ENCODE data around the gene MISP3.

MISP3 gene

DNA sequence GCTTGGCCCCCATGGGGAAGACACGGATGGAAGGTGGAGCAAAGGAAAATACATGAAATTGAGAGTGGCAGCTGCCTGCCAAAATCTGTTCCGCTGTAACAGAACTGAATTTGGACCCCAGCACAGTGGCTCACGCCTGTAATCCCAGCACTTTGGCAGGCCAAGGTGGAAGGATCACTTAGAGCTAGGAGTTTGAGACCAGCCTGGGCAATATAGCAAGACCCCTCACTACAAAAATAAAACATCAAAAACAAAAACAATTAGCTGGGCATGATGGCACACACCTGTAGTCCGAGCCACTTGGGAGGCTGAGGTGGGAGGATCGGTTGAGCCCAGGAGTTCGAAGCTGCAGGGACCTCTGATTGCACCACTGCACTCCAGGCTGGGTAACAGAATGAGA, 20.1 kb upstream of the MISP3 start:
- TF ChIP-seq, protein P1, sequence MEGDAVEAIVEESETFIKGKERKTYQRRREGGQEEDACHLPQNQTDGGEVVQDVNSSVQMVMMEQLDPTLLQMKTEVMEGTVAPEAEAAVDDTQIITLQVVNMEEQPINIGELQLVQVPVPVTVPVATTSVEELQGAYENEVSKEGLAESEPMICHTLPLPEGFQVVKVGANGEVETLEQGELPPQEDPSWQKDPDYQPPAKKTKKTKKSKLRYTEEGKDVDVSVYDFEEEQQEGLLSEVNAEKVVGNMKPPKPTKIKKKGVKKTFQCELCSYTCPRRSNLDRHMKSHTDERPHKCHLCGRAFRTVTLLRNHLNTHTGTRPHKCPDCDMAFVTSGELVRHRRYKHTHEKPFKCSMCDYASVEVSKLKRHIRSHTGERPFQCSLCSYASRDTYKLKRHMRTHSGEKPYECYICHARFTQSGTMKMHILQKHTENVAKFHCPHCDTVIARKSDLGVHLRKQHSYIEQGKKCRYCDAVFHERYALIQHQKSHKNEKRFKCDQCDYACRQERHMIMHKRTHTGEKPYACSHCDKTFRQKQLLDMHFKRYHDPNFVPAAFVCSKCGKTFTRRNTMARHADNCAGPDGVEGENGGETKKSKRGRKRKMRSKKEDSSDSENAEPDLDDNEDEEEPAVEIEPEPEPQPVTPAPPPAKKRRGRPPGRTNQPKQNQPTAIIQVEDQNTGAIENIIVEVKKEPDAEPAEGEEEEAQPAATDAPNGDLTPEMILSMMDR (conservative IDR thresholded peaks at IDR 0.05; ENCODE audit: low read depth, low read length): no peak
- Histone ChIP-seq H2AFZ (ENCODE audit: low read depth) (no peak overlapping the region), H3K79me2 (ENCODE audit: insufficient read depth, low read depth) (no peaks in the 10 kb centered on the region), H3K27ac (no peak overlapping the region), H4K20me1 (ENCODE audit: insufficient read depth) (no peaks in the 10 kb centered on the region), H3K36me3 (ENCODE audit: insufficient read depth) (0 out of 2 replicates have a peak, but pooled peaks cover 2% of the 10 kb centered on the region), H3K27me3 (ENCODE audit: insufficient read depth, low read depth) (no peaks in the 10 kb centered on the region), H3K4me1 (ENCODE audit: low read depth, poor library complexity, severe bottlenecking) (no peaks in the 10 kb centered on the region), H3K9ac (no peak overlapping the region), H3K4me2 (no peak overlapping the region), H3K4me3 (IDR thresholded peaks at IDR 0.05; ENCODE audit: insufficient read depth, low read depth, low read length) (no peak overlapping the region)

DNA sequence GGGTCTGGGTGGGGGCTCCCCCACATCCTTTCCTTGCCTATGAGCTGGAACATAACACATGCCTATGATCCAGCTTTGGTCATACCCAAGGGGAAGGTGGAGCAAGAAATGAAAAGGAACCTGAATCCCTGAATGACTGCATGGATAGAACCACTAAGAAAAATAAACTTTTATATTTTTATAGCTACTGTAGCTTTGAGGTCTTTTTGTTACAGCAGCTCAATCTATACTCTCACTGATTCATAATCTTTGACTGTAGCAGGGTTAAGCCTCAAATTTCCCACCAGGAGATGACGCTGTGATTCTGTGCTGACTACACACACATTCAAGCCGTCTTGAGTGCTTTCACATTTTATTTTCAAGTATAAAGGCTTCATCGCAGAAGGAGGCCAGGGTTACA, 19.6 kb upstream of the MISP3 start:
- Histone ChIP-seq H3K4me3 (IDR thresholded peaks at IDR 0.05; ENCODE audit: insufficient read depth, low read depth, low read length) (no peak overlapping the region), H3K9ac (no peak overlapping the region), H3K27ac (no peak overlapping the region), H3K36me3 (ENCODE audit: insufficient read depth) (0 out of 2 replicates have a peak, but pooled peaks cover 2% of the 10 kb centered on the region), H3K79me2 (ENCODE audit: insufficient read depth, low read depth) (no peaks in the 10 kb centered on the region), H3K4me2 (no peak overlapping the region), H3K27me3 (ENCODE audit: insufficient read depth, low read depth) (no peaks in the 10 kb centered on the region), H3K4me1 (ENCODE audit: low read depth, poor library complexity, severe bottlenecking) (no peaks in the 10 kb centered on the region), H4K20me1 (ENCODE audit: insufficient read depth) (no peaks in the 10 kb centered on the region), H2AFZ (ENCODE audit: low read depth) (no peak overlapping the region)
- TF ChIP-seq, protein P1 (conservative IDR thresholded peaks at IDR 0.05; ENCODE audit: low read depth, low read length): no peak

DNA sequence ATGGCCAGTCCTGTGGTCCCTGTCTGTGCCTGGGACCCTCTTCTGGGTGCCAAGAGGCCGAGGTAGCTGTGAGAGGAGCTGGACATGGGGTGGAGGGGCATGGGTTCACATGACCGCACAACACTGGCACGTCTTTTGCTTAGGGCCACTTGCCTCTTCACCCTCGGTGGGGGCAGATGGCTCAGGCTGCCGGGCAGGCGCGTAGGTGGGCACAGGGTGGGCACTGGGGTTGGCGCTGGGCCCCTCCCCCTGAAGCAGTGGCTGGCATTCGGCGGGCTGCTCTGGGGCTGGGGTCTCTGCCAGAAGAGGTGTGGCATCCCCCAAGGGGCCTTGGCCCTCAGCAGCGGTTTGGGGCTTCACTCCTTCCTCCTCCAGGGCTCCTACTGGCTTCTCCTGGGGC, 19.1 kb upstream of the MISP3 start:
- TF ChIP-seq, protein P1 (conservative IDR thresholded peaks at IDR 0.05; ENCODE audit: low read depth, low read length): no peak
- no peaks in the 10 kb centered on the region for H3K4me1 ChIP-seq (ENCODE audit: low read depth, poor library complexity, severe bottlenecking)
- no peak overlapping the region for H2AFZ ChIP-seq (ENCODE audit: low read depth)
- no peaks in the 10 kb centered on the region for H3K27me3 ChIP-seq (ENCODE audit: insufficient read depth, low read depth)
- H3K79me2 ChIP-seq (ENCODE audit: insufficient read depth, low read depth): no peaks in the 10 kb centered on the region
- H3K4me3 ChIP-seq (IDR thresholded peaks at IDR 0.05; ENCODE audit: insufficient read depth, low read depth, low read length): no peak overlapping the region
- H3K4me2 ChIP-seq: no peak overlapping the region
- H3K27ac ChIP-seq: no peak overlapping the region
- no peak overlapping the region for H3K9ac ChIP-seq
- no peaks in the 10 kb centered on the region for H3K36me3 ChIP-seq (ENCODE audit: insufficient read depth)
- H4K20me1 ChIP-seq (ENCODE audit: insufficient read depth): no peaks in the 10 kb centered on the region

DNA sequence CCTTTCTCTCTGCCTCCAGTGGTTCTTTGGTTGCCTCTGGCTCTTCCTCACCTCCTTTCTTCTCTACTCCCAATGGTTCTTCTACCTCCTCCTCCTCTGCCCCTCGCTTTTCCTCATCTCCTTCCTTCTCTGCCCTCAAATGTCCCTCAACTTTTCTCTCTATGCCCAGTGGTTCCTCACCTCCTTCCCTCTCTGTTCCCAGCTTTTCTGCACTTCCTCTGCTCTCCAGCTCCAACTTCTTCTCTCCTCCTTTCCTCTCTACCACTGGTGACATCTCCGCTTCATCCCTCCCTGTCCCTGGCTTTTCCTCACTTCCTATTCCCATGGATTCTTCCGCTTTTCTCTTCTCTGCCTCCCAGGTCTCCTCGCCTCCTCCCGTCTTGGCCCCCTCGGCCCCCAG, 18.5 kb upstream of the MISP3 start:
- H3K36me3 ChIP-seq (ENCODE audit: insufficient read depth): no peaks in the 10 kb centered on the region
- TF ChIP-seq, protein P1 (conservative IDR thresholded peaks at IDR 0.05; ENCODE audit: low read depth, low read length): no peak
- no peak overlapping the region for H3K9ac ChIP-seq
- H3K27me3 ChIP-seq (ENCODE audit: insufficient read depth, low read depth): no peaks in the 10 kb centered on the region; the same call in 1 of the 2 replicates
- no peak overlapping the region for H3K27ac ChIP-seq
- no peak overlapping the region for H3K4me3 ChIP-seq (IDR thresholded peaks at IDR 0.05; ENCODE audit: insufficient read depth, low read depth, low read length)
- H3K79me2 ChIP-seq (ENCODE audit: insufficient read depth, low read depth): no peaks in the 10 kb centered on the region
- no peaks in the 10 kb centered on the region for H3K4me1 ChIP-seq (ENCODE audit: low read depth, poor library complexity, severe bottlenecking)
- H3K4me2 ChIP-seq: no peak overlapping the region
- no peaks in the 10 kb centered on the region for H4K20me1 ChIP-seq (ENCODE audit: insufficient read depth)
- H2AFZ ChIP-seq (ENCODE audit: low read depth): no peak overlapping the region

Measured in KMS-11 (cell line).